Raji (cell line): ENCODE measurements around the gene SH2D4B.

Experiments
- POLR2A ChIP-seq: IDR thresholded peaks from 2 replicates; pipeline ENCODE4 v1.6.1; 2011; ENCODE audit warnings: low read depth, low read length, control low read depth; ENCODE audit not compliant: insufficient read depth

The SH2D4B gene

DNA sequence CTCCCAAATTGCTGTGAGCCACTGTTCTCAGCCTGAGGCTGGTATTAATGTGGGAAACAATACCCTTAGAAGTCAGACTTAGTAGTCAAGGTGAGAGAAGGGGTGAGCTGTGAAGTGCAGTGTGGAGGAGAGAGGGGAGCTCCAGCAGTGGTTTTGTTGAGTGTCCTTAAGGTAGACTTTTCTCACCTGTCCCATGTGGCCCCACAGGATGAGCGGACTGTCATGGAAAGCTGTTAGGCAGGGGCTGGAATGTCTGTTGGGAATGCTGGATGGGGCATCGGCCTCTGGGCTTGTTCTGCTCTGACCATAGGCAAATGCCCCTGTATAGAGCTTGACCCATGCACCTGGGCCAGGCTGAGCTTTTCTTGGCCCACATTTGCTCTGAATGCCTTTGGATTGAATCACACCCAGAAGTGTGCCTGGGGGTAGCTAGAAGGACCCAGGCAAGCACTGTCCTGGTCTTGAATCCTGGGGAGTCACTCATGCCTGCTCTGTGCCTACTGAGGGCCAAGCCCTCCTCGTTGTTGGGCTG is 36.3 kb upstream of the SH2D4B start:
- no peak for TF ChIP-seq POLR2A

DNA sequence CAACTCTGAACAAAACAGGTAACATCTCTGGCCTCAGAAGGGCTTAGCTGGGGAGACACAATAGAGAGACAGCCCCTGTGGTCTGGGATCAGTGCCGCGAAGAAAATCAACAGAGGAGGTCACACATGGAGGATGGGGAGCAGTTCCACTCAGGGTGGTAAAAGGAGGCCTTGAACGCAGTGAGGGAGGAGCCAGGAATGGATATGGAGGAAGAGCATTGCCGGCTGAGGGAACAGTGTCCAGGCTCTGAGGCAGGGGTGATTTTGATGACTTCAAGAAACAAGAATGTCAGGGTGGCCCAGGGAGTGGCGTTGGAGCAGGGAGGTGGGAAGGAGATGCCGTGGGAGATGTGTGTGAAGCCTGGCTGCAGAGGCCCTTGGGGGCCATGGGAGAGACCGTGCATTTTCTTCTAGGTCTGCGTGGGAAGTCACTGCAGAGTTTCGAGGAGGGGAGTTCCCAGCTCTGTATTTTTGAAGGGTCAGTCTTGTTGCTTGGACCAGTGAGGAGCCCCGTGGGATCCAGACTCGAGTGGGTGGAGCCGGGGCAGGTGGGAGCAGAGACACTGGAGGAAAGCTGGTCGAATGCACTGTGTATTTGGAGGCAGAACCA is 35.7 kb upstream of the SH2D4B start:
- TF ChIP-seq POLR2A = no peak

DNA sequence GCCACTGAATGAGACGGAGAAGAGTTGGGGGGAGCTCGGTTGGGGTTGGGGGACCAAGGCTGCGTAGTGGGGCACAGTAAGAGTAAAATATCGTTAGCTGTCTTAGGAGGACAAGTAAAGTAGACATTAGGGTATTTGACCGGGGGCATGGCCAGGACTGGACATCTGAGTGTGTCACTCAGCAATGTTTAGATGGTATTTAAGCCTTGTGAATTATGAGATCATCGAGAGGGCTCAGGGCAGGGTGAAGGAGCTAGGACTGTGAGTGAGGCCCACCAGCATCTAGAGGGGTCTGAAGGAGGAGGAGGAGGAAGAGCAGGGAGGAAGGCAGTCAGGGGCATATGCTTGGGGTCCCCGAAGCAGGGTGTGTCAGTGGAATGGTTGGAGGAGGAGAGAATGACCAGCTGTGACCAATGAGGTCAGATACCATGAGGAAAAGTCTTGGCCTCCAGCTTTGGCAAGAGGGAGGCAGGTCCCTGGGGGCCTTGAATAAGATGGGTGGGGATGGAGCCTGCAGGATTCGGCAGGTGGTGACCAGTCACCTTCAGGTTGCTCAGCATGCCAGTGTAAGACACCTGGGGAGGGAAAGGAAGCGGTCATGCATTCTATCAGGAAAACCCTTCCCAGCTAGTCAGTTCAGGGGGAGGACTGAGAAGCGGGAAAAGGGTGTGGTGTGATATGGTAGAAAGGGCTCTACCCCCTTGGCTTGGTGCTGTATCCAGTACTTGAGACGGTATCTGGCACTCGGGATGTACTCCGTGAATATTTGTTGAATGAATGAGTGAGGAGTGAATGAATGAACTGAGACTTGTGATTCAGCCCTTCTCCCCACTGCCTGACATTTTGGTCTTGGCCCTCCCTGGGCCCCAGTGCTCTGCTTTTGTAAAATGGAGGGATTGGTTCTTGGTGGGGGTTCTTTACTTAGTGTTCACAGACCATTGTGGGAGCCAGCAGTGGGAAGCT is 34.8 kb upstream of the SH2D4B start:
- no peak for TF ChIP-seq POLR2A

DNA sequence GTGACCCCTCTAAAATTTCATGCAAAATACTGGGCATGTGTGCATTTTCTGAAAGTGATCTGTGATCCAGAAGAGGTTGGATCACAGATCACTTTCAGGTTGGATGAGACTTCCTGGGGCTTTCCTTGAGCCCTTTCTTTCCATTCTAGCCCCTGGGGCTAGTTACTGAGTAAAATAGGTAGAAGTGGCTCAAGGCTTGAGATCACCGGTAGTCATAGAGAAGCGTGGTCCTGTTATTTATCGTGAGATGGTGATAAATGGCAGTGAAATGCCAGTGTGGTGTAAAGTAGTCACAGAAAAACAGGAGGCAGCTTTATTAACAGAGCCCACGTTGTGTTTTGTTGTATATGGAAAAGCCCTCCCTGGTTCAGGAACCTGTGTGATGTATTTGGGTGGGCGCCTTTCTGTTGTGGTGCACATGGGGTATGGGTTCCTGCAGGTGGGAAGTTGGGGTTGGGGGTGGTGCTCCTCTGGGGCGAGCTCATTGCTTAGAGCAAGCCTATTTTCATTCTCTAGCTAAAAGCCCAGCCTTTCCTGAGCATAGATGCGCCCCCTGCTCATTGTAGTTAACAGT is 34.0 kb upstream of the SH2D4B start:
- TF ChIP-seq POLR2A = no peak

DNA sequence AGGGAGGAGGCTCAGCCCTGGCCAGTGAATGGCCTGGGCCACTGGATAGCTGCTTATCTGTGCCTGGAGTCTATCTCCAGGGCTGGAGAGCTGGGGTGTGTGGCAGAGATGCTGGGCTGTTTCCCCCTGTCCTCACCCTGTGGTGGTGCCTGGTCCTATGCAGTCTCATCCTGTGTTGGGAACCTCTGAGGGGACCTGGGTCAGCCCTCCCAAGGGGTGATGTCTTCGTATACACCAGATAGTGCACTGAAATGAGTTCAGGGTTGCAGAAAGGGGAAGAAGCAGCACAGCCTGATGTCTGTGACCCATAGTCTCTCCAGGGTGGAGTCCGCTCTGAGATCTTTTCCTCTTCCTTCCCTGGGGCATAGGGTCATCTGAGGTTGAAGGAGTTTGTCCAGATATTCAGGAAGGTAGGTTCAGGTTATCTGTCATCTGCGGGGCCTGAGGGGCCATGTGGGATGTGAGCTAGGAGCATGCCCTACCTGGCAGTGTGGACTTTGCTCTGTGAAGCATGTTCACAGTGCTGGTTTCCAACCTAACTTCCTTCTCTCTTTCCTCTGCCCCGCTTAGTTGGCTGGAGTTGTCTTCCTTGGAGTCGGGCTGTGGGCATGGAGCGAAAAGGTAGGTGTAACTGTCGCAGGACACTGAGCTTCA is 33.4 kb upstream of the SH2D4B start:
- no peak for TF ChIP-seq POLR2A

DNA sequence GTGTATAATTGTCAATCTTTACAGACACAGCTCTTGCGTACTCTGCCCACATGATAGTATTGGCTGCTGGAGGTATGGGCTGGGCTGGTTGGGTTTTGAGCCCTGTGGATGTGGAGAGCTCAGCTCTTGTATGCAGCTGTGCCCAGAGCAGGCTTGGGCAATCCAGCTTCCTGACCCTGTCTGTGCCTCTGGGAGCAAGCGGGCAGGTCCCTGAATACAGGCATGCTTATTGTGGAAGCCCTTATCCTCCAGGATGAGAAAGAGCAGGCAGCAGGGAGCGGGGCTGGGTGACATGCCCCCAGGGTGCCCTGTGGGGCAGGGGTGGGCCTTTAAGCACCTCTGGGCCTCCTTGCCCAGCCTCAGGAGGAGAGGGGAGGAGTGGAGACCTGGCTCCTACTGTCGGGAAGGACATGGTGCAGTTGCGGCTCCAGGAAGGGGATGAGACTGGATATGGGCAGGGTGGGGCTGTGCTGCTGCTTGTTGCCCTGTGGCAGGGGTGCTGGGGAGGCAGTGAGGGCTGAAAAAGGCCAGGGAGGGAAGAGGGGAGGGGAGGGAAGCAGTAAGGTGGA is 32.7 kb upstream of the SH2D4B start:
- no peak for TF ChIP-seq POLR2A

DNA sequence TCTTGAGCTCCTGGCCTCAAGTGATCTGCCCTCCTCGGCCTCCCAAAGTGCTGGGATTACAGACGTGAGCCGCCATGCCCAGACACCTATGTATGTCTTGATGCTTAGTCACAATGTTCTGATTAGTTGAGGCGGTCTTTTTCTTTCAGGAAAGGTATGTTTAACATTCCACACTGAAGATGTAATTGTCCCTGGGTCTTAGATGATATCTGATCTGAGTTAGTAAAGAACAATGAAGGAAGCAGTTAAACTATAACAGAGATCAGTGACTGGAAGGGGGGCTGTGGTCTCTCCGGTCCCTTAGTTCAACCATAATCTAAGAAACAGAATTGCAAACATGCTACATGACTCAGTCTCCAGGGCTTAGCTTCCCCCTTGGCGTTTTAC is 31.5 kb upstream of the SH2D4B start:
- no peak for TF ChIP-seq POLR2A

DNA sequence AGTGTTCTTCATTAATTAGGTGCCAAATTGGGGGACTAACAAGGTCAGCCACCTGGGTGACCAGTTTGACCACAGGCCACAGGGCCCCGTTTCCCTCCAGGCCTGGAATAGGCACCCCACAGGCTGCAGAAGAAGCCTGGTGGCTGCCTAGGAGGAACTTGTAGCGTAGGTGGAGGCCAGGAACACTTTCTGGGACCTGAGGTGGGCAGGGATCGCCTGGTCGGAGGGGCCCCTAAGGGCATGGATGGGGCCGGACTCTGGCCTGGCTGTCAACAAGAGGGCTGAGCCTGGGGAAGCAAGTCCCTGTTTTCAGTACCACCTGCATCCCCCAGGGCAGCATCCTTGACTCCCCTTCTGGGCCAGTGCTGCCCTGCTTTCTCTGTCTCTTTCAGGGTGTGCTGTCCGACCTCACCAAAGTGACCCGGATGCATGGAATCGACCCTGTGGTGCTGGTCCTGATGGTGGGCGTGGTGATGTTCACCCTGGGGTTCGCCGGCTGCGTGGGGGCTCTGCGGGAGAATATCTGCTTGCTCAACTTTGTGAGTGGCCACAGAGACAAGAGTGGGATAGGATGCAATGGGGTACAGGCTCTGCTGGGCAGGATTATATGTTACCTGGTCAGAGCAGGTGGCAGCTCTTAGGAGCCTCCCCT is 30.7 kb upstream of the SH2D4B start:
- no peak for TF ChIP-seq POLR2A

DNA sequence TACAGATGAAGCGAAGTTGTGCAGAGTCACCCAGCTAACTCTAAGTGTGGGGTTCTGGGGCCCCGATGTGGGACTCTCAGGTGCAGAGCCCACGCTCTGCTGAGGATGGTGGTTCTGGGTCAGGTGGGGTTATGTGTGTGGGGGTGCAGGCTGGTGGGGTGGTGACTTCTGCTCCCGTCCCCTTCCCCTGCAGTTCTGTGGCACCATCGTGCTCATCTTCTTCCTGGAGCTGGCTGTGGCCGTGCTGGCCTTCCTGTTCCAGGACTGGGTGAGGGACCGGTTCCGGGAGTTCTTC is 28.6 kb upstream of the SH2D4B start:
- no peak for TF ChIP-seq POLR2A

DNA sequence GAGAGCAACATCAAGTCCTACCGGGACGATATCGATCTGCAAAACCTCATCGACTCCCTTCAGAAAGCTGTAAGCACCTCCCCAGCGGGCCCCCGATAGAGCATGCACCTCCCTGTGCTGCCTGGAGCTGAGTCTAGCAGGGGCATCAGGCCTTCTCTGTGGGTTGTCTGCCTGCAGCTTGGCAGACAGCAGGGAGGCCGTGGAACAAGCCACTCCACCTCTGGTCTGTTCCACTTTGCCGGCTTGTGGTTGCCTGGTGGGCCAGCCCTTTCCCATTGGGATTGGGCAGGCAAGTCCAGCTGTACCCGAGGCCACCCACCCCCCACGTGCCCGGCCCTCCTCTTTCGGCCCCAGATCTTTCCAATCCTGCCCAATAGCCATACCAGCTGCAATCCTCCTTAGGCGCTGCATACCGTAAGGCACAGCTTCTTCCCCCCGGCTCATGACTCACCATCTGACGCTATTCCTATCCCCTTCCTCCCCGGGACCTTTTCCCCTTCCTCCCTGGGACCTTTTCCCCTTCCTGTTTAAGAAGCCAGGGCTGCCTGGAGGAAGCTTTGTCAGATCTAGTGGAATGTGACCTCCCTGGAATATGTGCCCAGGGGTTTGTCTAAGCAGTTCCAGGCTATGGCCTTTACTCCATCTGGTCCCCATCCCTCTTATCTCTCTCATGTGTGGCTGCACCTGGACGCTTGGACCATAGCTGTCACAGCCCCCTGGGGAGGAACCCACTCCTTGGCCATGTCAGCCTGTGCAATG is 28.1 kb upstream of the SH2D4B start:
- TF ChIP-seq POLR2A = no peak

DNA sequence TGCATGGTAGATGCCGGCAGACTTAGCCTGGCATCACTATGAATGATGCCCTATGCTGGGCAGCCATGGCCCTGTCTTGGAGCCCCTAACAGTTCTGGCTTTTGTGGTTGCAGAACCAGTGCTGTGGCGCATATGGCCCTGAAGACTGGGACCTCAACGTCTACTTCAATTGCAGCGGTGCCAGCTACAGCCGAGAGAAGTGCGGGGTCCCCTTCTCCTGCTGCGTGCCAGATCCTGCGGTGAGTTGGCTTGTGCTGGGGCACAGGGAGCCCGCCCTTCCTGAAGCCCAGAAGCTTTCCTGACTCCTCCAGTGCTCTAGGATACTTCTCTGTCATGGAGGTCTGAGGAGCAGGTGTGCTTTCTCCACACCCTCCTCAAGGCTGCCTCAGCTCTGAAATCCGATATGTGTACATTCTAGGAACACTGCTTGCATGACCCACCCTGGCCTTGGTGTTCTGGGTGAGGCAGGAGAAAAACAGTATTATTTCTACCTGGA is 25.6 kb upstream of the SH2D4B start:
- TF ChIP-seq POLR2A = no peak

DNA sequence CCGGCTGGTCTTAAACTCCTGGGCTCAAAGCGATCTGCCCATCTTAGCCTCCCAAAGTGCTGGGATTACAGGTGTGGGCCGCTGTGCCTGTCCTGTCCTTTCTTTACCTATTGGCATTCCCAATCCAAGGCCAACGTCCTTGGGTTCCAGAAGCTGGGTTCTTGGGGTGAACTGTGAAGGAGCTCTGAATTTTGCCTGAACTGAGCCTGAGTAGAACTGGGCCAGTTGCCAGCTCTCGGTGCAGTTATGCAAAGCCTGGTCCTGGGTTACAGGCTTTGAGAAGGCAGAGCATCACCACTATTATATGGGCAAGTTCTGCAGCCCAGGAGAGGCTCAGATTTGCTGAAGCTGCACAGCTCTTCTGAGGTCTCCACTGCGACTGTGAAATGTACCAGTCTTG is 24.6 kb upstream of the SH2D4B start:
- TF ChIP-seq POLR2A = no peak

DNA sequence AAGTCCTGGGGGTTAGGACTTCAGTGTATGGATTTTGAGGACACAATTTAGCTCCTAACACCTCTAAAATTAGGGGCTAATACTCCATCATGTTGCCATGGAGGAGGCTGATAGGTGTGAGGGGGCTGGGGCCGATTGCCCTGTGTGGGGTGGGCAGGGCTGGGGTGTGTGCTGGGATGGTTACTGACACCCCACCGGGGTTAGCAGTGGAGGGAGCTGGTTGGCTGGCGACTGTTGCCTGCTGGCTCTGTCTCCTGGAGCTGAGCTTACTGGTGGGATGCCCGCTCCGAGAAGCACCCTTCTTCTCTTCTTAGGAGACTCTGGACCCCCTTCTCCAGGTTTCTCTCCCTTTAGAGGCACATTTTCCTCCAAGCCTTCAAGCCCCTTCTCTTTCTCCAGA is 22.2 kb upstream of the SH2D4B start:
- TF ChIP-seq POLR2A = no peak

DNA sequence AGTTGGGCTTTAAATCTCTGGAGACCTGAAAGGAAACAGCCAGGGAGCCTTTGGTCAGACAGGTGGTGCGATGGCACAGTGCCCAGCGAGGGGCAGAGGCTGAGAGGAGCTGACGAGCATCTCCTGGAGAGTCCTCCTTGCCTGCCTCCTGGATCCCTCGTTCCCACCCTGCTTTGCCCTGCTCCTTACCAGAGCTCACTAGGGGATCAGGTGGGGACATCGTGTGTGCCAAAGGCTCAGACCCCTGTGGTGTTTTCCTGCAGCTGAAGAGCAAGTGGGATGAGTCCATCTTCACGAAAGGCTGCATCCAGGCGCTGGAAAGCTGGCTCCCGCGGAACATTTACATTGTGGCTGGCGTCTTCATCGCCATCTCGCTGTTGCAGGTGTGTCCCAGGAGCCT is 21.8 kb upstream of the SH2D4B start:
- no peak for TF ChIP-seq POLR2A
